Measurements from ENCODE around the gene IMPDH1.
A peak's percentile ranks its signal among the peaks of the same experiment; 100 is the strongest.

Gene IMPDH1

DNA sequence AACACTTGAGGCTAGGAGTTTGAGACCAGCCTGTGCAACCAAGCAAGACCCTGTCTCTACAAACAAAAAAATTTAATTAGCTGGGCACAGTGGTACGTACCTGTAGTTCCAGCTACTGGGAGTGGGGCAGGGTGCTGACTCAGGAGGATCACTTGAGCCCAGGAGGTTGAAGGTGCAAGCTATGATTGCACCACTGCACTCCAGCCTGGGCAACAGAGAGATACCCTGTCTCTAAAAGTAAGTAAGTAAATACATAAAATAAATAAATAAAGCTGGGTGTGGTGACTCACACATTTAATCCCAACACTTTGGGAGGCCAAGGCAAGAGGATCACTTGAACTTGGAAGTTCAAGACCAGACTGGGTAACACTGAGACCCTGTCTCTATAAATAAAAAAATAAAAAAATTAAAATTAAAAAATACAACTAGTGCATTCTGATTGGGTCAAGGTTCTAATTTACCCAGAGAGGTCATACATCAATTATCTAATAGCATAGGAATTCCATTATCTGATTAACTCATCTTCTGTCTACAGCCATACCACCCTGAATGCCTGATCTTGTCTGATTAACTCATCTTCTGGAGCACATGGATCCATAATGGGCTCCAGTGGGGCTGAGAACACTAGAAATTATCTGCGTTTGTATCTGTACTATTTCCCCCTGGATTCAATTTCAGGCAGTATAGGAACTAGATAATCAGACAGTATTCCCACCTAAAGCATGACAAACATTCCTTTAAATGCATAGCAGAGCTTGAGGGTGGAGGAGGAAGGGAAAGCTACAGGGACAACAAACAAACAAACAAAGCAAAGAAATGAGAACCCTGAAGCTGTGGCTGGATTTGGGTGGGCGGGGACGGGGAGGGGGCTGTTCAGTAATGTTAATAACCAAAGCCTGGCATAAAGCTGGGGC, 24.9 kb upstream of the IMPDH1 start:
- DNase-seq (ENCODE audit: low read depth in 2 of 2), result no peak

DNA sequence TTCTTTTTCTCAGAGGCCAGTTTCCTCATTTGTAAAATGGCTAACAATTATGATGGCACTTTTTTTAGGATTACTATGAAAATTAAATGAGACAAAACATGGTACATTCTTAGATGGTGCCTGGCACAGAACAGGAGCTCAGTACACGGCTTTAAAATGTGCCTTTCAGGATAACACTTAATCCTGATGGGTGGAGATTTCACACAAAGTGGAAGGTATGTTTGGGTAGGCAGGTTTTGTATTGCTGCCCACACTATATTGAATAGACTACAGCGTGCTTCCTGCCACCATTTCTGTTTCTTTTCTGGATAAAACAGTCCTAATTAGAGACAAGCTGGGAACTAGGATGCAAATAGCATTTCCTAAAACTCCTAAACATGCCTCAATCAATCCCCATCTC, 22.0 kb upstream of the IMPDH1 start:
- no peak for DNase-seq (ENCODE audit: low read depth in 2 of 2)

DNA sequence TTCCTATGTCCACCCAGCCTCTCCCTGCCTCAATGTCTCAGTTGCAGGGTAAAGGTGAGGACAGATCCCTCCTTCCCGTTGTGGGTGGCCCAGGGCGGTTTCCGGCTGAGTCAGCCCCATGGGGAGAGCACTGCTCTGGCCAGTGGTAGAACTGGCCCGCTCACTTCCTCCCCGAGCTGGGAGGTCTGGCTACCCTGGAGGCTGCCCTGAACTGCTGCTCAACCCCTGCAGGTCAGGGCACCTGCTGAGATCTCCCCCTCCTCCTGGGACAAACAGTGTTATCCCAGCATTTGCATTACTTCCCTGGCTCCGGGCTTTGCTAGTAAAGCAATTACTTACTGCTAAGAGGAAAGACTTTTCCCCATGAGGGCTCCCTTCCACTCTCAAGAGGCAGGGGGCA, 21.4 kb upstream of the IMPDH1 start:
- DNase-seq (ENCODE audit: low read depth in 2 of 2), result no peak

DNA sequence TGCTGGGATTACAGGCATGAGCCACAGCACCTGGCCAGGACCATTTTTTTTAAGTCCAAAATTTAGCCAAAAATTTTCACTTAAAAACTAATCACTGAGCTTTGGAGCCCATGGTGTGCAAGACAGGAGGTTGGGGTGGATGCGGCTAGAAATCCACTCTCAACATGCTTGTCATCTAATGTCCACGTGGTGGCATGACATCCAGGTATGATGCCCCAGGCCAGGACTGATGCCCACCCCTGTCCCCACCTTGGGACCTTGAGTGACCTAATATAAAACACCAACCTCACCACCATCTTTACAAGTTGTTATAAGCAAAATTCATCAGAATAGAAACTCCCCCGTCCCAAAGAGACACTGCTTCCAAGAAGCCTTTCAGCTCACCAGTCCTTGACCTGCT, 20.4 kb upstream of the IMPDH1 start:
- DNase-seq (ENCODE audit: low read depth in 2 of 2), result no peak

DNA sequence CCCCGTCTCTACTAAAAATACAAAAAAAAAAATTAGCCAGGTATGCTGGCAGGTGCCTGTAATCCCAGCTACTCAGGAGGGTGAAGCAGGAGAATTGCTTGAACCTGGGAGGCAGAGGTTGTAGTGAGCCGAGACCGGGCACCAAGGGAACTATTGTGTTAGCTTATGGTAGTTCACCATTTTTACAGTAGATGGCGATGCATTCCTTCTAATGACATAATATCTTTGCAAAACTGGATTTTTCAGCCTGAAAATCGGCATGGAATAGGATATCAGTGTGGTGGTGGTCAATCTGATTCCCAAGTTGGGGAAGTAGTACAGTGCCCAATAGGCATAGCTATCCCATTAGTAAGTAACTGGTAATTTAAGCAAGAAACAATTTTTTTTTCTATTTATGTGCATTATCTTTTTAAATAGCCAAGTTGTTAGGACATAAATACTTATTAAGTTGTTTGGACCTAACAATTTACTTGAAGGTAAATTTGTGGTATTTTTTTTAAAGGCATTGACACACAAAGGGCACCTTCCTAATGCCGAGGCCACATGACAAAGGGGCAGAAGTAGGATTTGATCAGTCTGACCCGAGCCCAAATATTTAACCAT, 17.6 kb upstream of the IMPDH1 start:
- no peak for DNase-seq (ENCODE audit: low read depth in 2 of 2)

DNA sequence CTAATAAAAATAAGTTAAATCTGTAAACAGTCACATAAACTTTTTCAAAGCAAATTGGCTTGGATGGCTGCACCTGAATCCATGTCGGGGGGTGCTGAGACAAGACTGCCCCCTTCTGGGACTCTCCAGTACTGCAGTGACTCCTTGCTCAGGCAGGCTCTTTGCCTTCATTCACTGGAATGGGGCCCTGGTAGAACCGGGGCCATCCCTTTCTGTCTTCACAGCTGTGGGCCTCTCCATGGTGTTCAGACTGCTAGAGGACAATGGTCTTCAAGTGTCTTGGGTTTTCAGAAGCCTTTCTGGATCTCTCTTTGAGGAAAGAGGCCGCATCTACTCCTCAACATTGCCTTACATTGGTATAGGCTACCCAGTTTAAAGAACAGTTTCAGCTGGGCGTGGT, 16.1 kb upstream of the IMPDH1 start:
- DNase-seq (ENCODE audit: low read depth in 2 of 2), result peak; percentile 65 to 70

DNA sequence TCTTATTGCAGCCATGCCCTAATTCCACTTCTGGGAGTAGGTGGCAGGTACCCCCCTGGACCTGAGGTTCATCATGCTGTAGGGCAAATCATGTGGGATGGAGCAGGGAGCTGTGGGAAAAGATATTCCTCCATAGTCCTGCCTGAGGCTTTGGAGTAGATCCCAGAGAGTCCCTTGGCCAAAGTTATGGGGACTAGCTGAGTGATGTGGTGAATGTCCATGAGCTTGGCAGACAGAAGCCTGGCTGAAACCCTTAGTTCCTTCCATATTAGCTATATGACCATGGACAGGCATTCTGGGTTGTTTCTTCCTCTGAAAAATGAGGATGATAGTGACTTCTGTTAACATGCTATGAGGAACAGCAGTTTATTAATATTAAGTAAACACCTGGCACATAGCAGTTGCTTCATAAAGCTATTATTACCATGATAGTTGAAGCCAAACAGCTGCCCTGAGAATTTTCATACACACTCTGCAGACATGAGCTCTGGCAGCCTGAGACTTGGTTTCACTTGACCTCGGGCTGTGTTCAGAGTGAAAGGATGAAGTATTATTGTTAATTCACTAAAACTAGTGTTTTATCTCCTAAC, 15.0 kb upstream of the IMPDH1 start:
- DNase-seq (ENCODE audit: low read depth in 2 of 2), result no peak

DNA sequence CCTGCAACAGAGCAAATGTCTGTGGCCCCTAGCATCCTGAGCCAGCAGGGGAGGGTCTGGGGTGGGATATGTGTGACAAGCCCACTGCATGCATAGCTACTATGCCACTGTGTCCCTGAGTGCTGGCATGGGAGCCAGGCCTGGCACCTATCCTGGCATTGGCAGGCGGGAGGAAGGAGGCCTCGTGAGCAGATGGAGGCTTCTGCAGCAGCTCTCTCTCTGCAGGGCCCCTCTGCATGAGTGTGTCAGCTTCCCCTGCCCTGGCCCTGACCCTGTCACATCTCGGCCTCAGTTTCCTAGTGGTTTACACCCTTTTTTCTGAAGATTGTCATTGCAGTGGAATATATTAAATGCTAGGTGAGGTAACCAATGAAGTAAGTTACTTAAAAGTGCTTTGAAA, 13.1 kb upstream of the IMPDH1 start:
- no peak for DNase-seq (ENCODE audit: low read depth in 2 of 2)

DNA sequence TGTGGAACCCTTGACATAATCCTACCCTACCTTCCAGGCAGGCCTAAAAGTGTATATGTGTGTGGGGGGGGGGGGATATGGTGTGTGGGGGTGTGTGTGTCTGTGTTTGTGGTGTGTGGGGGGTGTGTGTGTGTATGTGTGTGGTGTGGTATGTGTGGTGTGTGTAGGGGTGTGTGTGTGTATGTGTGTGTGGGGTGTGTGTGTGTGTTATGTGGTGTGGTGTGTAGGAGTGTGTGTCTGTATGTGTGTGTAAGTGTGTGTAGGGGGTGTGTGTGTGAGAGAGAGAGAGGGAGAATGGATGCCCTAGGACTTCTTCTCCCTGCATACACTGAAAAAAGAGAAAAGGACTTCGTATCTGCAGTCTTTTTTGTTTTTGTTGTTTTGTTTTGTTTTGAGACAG, 12.3 kb upstream of the IMPDH1 start:
- DNase-seq (ENCODE audit: low read depth in 2 of 2), result no peak

DNA sequence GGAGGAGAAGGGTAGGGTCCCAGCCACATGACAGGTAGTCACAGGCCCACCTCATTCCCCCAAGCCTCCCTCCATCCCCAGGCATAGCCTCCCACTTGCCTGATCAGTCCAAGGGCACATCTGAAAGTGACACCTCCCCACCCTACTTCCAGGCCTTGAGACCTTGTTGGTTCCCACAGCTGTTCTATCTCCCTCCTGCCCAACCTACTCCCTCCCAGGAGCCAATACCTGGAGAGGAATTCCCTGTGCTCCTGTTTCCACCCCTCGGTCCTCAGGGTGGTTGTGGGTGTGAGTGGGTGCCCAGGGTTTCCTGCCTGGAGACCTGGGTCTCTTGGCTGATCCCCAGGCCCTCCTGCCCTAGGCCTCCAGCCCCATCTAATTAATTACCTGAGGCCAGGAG, 11.6 kb upstream of the IMPDH1 start:
- no peak for DNase-seq (ENCODE audit: low read depth in 2 of 2)

DNA sequence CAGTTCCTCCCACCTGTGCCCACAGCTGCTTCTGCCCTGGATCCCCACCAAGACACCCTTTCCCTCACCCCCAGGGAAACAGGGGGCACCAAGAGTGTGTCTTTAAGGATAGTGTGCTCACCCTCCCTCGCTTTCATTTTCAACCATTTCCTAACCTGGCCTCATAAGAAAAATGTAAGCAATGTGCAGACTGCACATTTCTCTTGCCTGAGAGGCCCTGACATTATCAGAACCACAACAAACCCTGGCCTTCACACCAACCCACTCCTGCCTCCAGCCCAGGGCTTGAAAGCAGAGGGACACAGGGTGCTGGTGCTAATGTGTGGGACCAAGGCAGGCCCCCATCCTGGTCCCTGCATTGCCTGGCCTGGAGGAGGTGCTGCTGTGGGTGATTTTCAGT, 11.0 kb upstream of the IMPDH1 start:
- DNase-seq (ENCODE audit: low read depth in 2 of 2), result no peak

DNA sequence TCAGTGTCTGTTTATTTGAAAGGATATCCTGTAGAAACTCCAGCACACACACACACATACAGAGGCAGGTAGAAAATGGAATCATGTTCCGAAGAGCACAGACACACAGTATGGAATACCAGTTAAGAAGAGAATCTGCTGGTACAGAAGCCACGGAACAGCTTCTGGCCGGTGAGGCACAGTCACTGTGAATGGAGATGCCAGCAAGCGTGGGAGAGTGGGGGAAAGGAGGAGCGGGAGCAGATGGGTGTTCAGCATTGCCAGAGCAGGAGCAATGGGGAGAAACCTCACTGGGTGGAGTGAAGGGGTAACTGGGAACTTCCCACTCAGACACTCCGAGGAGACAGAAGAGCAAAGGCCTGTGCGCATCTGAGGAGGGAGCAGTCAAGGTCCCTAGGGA, 9.5 kb upstream of the IMPDH1 start:
- no peak for DNase-seq (ENCODE audit: low read depth in 2 of 2)

DNA sequence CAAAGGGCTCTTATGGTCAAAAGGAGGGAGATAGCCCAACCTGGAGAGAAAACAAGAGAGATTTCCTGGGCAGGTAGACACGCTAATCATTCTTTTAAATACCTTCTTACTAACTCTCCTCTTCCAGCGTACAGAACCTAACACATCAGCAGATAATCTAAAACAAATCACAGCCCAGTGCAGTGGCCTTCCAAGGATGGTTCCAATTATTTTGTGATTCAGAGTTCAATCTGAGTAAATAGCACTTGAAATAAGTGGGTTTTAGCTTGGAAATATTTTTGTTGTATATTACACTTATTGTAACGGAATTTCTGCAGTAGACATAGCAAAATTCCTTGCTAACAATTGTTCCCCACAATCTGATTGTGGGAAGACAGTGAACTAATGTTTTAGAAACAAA, 7.3 kb upstream of the IMPDH1 start:
- DNase-seq (ENCODE audit: low read depth in 2 of 2), result no peak

DNA sequence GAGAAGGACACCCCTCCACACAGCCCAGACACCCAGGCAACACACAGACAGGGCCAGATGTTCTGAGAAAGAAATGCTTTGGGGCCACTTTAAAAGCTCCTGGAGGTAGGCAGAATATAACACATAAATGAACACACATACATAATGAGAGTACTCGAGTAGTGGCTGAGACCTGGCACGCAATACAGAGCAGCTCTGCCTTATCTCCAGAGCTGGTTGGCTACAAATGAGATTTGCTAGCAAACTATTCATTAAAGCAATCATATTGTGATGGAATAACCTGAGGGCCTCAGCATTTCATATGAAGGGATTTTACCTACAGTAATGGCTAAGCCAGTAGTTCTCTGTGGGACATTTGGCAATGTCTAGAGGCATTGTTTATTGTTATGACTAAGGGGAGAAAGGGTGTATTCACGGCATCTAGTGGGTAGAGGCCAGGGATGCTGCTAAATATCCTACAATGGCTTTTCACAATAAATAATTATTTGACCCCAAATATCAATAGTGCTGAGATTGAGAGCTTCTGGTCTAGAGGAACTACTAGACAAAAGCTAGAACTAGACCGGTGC, 5.5 kb upstream of the IMPDH1 start:
- DNase-seq (ENCODE audit: low read depth in 2 of 2), result no peak

DNA sequence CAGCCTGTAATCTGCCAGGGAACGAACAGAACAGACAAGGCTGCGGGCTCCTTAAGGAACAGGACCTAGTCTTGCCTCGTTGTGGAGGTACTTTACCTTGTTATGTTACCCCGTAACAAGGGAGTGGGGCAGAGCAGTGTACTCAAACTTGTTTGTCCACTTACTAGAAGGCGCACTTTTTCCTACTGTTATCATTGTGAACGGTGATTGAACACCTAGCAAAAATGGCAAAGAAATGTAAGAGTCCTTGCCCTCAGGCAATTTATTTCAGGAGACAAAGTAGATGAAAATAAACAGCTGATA, 620 bp upstream of the IMPDH1 start:
- DNase-seq (ENCODE audit: low read depth in 2 of 2), result no peak

DNA sequence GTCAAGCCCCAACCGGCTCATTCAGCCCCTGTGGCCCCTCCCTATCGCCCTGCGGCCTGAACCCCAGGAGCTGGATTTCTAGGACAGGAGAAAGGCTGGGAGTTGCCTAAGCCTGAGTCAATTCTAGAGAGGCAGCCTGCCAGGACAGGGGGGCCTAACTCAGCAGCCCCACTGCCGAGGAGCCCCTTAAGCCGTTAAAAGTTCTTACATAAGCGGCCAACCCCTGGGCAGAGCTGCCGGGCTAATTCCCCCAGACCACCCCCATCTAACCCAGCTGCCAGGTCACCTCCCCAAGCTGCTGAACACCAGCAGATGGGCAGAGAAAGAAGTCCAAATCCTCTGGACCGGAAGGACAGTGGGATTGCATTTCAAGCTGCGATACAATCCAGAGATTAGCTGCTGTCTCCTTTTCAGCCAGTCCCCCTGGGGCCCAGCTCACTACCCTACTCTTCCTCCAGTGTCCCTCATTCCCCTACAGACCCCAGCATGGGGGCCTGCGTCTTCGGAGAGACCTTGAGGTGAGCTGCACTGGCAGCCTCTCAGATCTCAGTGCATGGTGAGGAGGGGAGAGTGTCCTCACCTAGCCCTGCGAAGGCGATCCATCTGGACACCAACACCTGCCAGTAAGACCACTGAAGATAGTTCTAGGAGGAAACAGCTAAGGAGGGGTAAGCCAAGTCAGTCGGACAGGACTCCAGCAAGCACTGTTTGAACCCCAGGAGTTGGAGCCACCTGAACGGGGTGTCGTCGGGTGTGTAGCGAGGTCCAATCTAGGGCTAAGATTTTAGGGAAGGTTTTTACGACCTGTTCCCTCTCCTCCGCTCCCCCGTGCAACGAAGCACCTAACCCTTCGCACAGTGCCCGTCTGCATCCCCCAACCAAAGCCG, 830 bp downstream of the IMPDH1 start:
- no peak for DNase-seq (ENCODE audit: low read depth in 2 of 2)

DNA sequence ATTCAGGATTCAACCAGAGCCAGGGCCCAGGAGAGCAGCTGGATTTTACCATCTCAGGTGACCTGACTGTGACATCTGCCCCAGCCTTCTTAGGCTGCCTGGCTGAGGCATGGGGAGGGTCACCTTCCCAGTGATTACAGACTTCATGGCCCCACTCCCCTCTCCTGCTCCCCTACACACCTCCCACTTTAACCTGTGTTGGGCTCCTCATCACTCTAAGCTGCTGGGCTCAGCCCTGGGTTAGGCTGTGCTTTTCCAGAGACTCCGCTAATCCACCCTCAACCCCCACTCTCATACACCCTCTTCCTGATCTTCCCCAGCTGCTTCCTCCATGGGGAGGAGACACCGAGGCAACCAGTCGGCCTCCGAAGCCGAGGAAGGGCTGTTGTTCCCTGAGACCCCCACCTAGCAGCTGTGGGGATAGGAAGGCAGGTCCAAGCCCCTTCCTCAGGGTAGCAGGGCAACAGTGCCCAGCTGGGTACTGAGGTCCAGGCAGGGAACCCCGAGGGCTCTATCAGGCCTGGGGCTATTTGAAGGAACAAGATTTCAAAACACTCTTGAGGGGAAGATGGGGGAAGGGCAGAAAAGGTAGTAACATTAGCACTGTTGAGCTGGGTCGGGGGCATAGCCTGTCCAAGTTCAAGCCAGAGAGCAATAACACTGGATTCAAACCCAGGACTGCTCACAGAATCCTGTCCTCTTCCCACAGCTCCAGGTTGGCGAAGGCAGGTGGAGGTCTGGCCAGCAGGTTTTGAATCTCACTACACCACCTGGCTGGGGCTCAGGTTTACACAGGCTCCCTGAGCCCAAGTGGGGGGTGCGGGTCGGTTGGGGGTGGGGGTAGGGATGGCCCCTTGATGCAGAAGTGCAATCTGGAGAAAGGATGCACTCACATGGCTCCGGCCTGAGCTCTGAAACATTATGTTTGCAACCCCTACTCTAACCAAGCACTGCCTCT, 1.8 kb downstream of the IMPDH1 start:
- DNase-seq (ENCODE audit: low read depth in 2 of 2), result no peak

DNA sequence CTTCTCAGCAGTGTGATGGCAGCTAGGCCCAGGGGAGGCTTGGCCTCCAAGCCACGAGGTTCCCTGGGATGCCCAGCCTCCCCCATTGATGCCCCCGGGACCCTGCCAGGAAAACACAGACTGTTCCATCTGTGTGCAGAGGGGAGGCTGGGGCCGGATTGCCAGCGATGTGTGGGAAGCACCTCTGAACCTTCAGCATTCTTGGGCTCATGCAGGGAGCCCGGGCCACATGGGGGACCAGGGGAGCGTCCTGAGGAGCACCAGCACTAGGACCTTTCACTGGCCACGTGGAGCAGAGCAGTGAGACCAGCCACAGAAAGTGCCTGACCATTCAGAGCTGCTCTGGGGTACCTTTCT, 2.6 kb downstream of the IMPDH1 start:
- no peak for DNase-seq (ENCODE audit: low read depth in 2 of 2)

DNA sequence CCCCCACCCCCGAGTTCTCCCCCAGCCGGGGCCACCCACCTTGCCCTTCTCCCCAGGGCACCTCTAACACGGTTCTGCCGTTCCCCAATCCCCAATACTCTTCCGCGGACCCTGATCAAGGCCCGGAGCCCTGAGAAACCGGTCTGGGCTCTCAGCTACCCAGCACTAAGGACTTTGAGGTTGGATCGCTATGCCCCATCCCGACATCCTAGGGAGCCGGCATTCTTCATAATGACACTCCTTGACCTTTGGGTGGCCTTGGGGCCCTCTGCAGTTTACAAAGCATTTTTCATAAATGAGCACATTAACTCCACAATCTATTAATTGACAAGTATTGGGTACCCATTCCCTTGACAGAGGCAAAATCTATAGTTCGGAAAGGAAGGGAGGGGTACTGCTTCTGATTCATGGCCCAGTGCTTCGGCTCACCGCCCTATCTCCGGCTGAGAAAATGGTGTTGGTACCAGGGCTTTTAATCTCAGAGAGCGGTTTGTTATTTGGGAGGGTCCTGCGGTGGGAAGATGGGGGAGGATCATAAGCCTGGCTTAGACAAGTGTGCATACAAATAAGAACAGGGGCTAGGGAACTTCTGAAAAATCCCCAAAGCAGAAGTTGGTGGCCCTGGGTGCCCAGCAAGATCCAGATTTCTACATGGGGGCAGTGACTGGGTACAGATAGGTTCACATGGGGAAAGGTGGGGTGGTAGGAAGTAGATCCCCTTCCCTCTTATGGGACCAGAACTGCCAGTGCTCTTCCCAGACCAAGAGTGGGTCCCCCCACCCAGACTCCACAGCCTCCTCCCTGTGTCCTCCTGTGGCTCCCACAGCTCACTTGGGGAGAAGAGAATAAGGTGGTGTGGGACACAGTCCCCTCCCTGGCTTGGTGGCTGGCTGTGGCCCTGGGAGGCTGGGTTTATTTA, 3.2 kb downstream of the IMPDH1 start:
- DNase-seq (ENCODE audit: low read depth in 2 of 2), result no peak
